ENCODE measurements around the gene MACROD1.

- TF ChIP-seq TAF1 (IDR thresholded peaks at IDR 0.05; ENCODE audit: borderline replicate concordance, low read depth, low read length) (no peak), SRF (IDR thresholded peaks at IDR 0.05; ENCODE audit: low read depth in 2 of 2, low read length in 2 of 2) (no peak), ZNF687 (IDR thresholded peaks at IDR 0.05) (no peak), SPI1 (IDR thresholded peaks at IDR 0.05; ENCODE audit: borderline replicate concordance, insufficient read depth, low read depth, low read length) (no peak), MEF2A (IDR thresholded peaks at IDR 0.05; ENCODE audit: insufficient read depth, low read depth, low read length) (no peak), BCL3 (IDR thresholded peaks at IDR 0.05; ENCODE audit: borderline replicate concordance, insufficient read depth, low read depth, low read length, poor library complexity, severe bottlenecking) (no peak), CTCF (IDR thresholded peaks at IDR 0.05 in 2 of 3, conservative IDR thresholded peaks at IDR 0.05 in 1 of 3; ENCODE audit: control insufficient read depth in 2 of 3, extremely low read depth in 1 of 3, insufficient read depth in 1 of 3, low read depth in 3 of 3, low read length in 3 of 3) (no peak), JUND (IDR thresholded peaks at IDR 0.05; ENCODE audit: low read depth, low read length) (no peak)
Observed at GRCh38 chr11:63966444-63966843, 199.5 kb downstream of the MACROD1 start.

All from GM12878 (cell line).